Measurements from ENCODE around the gene KLK12.

KLK12 gene

GRCh38 chr19:51060973-51061372 is 26.2 kb upstream of the KLK12 start:
- H3K4me1 Mint-ChIP-seq = no peaks in the 10 kb centered on the region
- H3K27me3 Mint-ChIP-seq (ENCODE audit: low read depth) = peaks cover 37% of the 10 kb centered on the region
- no peaks in the 10 kb centered on the region for H3K9me3 Mint-ChIP-seq
- H3K27ac Mint-ChIP-seq = no peak overlapping the region
- H3K4me3 Mint-ChIP-seq = no peak overlapping the region
- no peaks in the 10 kb centered on the region for H3K36me3 Mint-ChIP-seq (ENCODE audit: low read depth)
- TF ChIP-seq CTCF (IDR thresholded peaks at IDR 0.05; ENCODE audit: unreplicated experiment in 3 of 3) = no peak

GRCh38 chr19:51060336-51060735 is 25.5 kb upstream of the KLK12 start:
- Mint-ChIP-seq H3K27ac (no peak overlapping the region), H3K36me3 (ENCODE audit: low read depth) (no peaks in the 10 kb centered on the region), H3K4me3 (no peak overlapping the region), H3K27me3 (ENCODE audit: low read depth) (peaks cover 33% of the 10 kb centered on the region), H3K4me1 (no peaks in the 10 kb centered on the region), H3K9me3 (no peaks in the 10 kb centered on the region)
- no peak for TF ChIP-seq CTCF (IDR thresholded peaks at IDR 0.05; ENCODE audit: unreplicated experiment in 3 of 3)

GRCh38 chr19:51059715-51060114 is 24.9 kb upstream of the KLK12 start:
- TF ChIP-seq CTCF (IDR thresholded peaks at IDR 0.05; ENCODE audit: unreplicated experiment in 3 of 3) = no peak
- no peaks in the 10 kb centered on the region for H3K36me3 Mint-ChIP-seq (ENCODE audit: low read depth)
- H3K27me3 Mint-ChIP-seq (ENCODE audit: low read depth) = peaks cover 36% of the 10 kb centered on the region
- H3K4me1 Mint-ChIP-seq = no peaks in the 10 kb centered on the region
- no peaks in the 10 kb centered on the region for H3K9me3 Mint-ChIP-seq
- no peak overlapping the region for H3K27ac Mint-ChIP-seq
- no peak overlapping the region for H3K4me3 Mint-ChIP-seq

GRCh38 chr19:51055866-51056265 is 21.1 kb upstream of the KLK12 start:
- no peak overlapping the region for H3K27ac Mint-ChIP-seq
- H3K4me3 Mint-ChIP-seq = no peak overlapping the region
- H3K4me1 Mint-ChIP-seq = no peaks in the 10 kb centered on the region
- peaks cover 42% of the 10 kb centered on the region for H3K27me3 Mint-ChIP-seq (ENCODE audit: low read depth)
- no peaks in the 10 kb centered on the region for H3K36me3 Mint-ChIP-seq (ENCODE audit: low read depth)
- no peak for TF ChIP-seq CTCF (IDR thresholded peaks at IDR 0.05; ENCODE audit: unreplicated experiment in 3 of 3)
- H3K9me3 Mint-ChIP-seq = no peaks in the 10 kb centered on the region

GRCh38 chr19:51047031-51047335 is 12.2 kb upstream of the KLK12 start:
- Mint-ChIP-seq H3K36me3 (ENCODE audit: low read depth) (no peaks in the 10 kb centered on the region), H3K27ac (no peak overlapping the region), H3K4me3 (no peak overlapping the region), H3K4me1 (no peaks in the 10 kb centered on the region), H3K9me3 (peaks cover 4% of the 10 kb centered on the region), H3K27me3 (ENCODE audit: low read depth) (no peaks in the 10 kb centered on the region)
- no peak for TF ChIP-seq CTCF (IDR thresholded peaks at IDR 0.05; ENCODE audit: unreplicated experiment in 3 of 3)

GRCh38 chr19:51044327-51044726 is 9.5 kb upstream of the KLK12 start:
- H3K36me3 Mint-ChIP-seq (ENCODE audit: low read depth) = no peaks in the 10 kb centered on the region
- peaks cover 4% of the 10 kb centered on the region for H3K9me3 Mint-ChIP-seq
- H3K27ac Mint-ChIP-seq = no peak overlapping the region
- no peaks in the 10 kb centered on the region for H3K27me3 Mint-ChIP-seq (ENCODE audit: low read depth)
- no peak overlapping the region for H3K4me3 Mint-ChIP-seq
- no peaks in the 10 kb centered on the region for H3K4me1 Mint-ChIP-seq
- TF ChIP-seq CTCF (IDR thresholded peaks at IDR 0.05; ENCODE audit: unreplicated experiment in 3 of 3) = no peak
